ENCODE results near the gene FAM240B. TPM values are rescaled to one million over a fixed set of nuclear protein-coding genes. Genes with fewer than 3 reads are reported as not detected.

Gene FAM240B
- total RNA-seq = not detected

GRCh38 chr9:38720083-38720745, at the start of gene FAM240B:
Gene FAM240B (minus strand): TSS chr9:38720133. CDS start chr9:38703999, 16,134 bp downstream.

Small RNAs within 50 kb of the gene (small RNA-seq; reads per million reads assigned to genes)
- not detected for gene RNU6-765P (ENCODE audit: low replicate concordance)

Other genes starting within 250 kb of the FAM240B start
- 2.9 TPM for gene ANKRD18A, start 99.5 kb downstream of the FAM240B start, total RNA-seq